Measurements from ENCODE around the gene TRIM44.

- TF ChIP-seq CTCF (conservative IDR thresholded peaks at IDR 0.05) (no peak), ZFX (IDR thresholded peaks at IDR 0.05) (no peak)
These were observed 4.7 kb downstream of the TRIM44 start for GRCh38 chr11:35667257-35667656.

All from C4-2B (cell line).